ENCODE measurements around the gene TSPAN14. TPM values are rescaled to one million over a fixed set of nuclear protein-coding genes. Genes with fewer than 3 reads are reported as not detected.

The TSPAN14 gene
- polyA plus RNA-seq, 3 donors, result 123 to 160 (median 146) TPM

GRCh38 chr10:80561950-80562349 is 107.8 kb downstream of the TSPAN14 start:
- peaks cover 0 to 2% (median 0%) of the 10 kb centered on the region in 7 donors for H3K9me3 Mint-ChIP-seq
- intact Hi-C loops (cut with micrococcal nuclease), result no loop called here
- Histone ChIP-seq H3K27me3 (ENCODE audit: control insufficient read depth in 2 of 2, insufficient read depth in 2 of 2, low read length in 2 of 2) (peaks cover 0 to 5% of the 10 kb centered on the region in 2 donors), H3K79me2 (ENCODE audit: insufficient read depth, low read length) (no peaks in the 10 kb centered on the region), H3K4me2 (replicated peaks; ENCODE audit: extremely low read depth, low read length, poor library complexity, severe bottlenecking) (no peak overlapping the region), H3K9ac (ENCODE audit: insufficient read depth, low read length, poor library complexity, severe bottlenecking) (no peak overlapping the region), H3K4me1 (ENCODE audit: control insufficient read depth in 1 of 2, insufficient read depth in 2 of 2, low read length in 2 of 2) (no peaks in the 10 kb centered on the region), H3K4me3 (replicated peaks in 1 of 3; ENCODE audit: low read depth in 2 of 3, low read length in 3 of 3) (no peak overlapping the region), H2AFZ (ENCODE audit: insufficient read depth, low read depth, low read length, poor library complexity, severe bottlenecking) (no peak overlapping the region), H3K36me3 (replicated peaks in 1 of 2; ENCODE audit: control insufficient read depth in 1 of 2, insufficient read depth in 2 of 2, low read length in 2 of 2) (no peaks in the 10 kb centered on the region), H3K27ac (ENCODE audit: low read depth in 1 of 2, low read length in 2 of 2) (no peak overlapping the region), H3K9me3 (replicated peaks in 1 of 2; ENCODE audit: control insufficient read depth in 1 of 2, insufficient read depth in 1 of 2, low read length in 2 of 2) (no peaks in the 10 kb centered on the region), H4K20me1 (ENCODE audit: insufficient read depth, low read length) (no peaks in the 10 kb centered on the region)
- H3K27me3 Mint-ChIP-seq (ENCODE audit: low read depth in 3 of 3), result peaks cover 2 to 14% (median 2%) of the 10 kb centered on the region in 3 donors
- no peak overlapping the region for H3K4me3 Mint-ChIP-seq
- H3K4me1 Mint-ChIP-seq, result no peaks in the 10 kb centered on the region
- TF ChIP-seq CTCF (IDR thresholded peaks at IDR 0.05), result no peak
- DNase-seq, result no peak
- H3K36me3 Mint-ChIP-seq, result no peaks in the 10 kb centered on the region
- H3K27ac Mint-ChIP-seq, result no peak overlapping the region

GRCh38 chr10:80567292-80567691 is 113.2 kb downstream of the TSPAN14 start:
- no peak for TF ChIP-seq CTCF (IDR thresholded peaks at IDR 0.05)
- Histone ChIP-seq H3K27me3 (ENCODE audit: control insufficient read depth in 2 of 2, insufficient read depth in 2 of 2, low read length in 2 of 2) (peaks cover 0 to 3% of the 10 kb centered on the region in 2 donors), H3K9ac (ENCODE audit: insufficient read depth, low read length, poor library complexity, severe bottlenecking) (no peak overlapping the region), H3K79me2 (ENCODE audit: insufficient read depth, low read length) (no peaks in the 10 kb centered on the region), H3K9me3 (replicated peaks in 1 of 2; ENCODE audit: control insufficient read depth in 1 of 2, insufficient read depth in 1 of 2, low read length in 2 of 2) (no peaks in the 10 kb centered on the region), H3K4me1 (ENCODE audit: control insufficient read depth in 1 of 2, insufficient read depth in 2 of 2, low read length in 2 of 2) (no peaks in the 10 kb centered on the region), H4K20me1 (ENCODE audit: insufficient read depth, low read length) (no peaks in the 10 kb centered on the region), H3K36me3 (replicated peaks in 1 of 2; ENCODE audit: control insufficient read depth in 1 of 2, insufficient read depth in 2 of 2, low read length in 2 of 2) (no peaks in the 10 kb centered on the region), H3K4me2 (replicated peaks; ENCODE audit: extremely low read depth, low read length, poor library complexity, severe bottlenecking) (no peak overlapping the region), H3K27ac (ENCODE audit: low read depth in 1 of 2, low read length in 2 of 2) (no peak overlapping the region), H2AFZ (ENCODE audit: insufficient read depth, low read depth, low read length, poor library complexity, severe bottlenecking) (no peak overlapping the region), H3K4me3 (replicated peaks in 1 of 3; ENCODE audit: low read depth in 2 of 3, low read length in 3 of 3) (no peak overlapping the region)
- WGBS (ENCODE audit: insufficient coverage), result 78% methylated on average over 2 of the region's 2 CpGs
- Mint-ChIP-seq H3K9me3 (peaks cover 0 to 2% (median 0%) of the 10 kb centered on the region in 7 donors), H3K4me3 (no peak overlapping the region), H3K27ac (no peak overlapping the region), H3K4me1 (no peaks in the 10 kb centered on the region), H3K36me3 (no peaks in the 10 kb centered on the region), H3K27me3 (ENCODE audit: low read depth in 3 of 3) (peaks cover 2 to 17% (median 9%) of the 10 kb centered on the region in 3 donors)
- intact Hi-C loops (cut with micrococcal nuclease), result no loop called here
- no peak for DNase-seq

Data from CD14-positive monocyte (primary cell).